Astrocyte of the cerebellum (primary cell): ENCODE data around the gene FBXO33.

Source experiments
- DNase-seq: peaks from one replicate; pipeline ENCODE4 v3.0.0-alpha.2; 2011; ENCODE audit warnings: low read depth
- H3K4me3 ChIP-seq: 2 replicates; pipeline ENCODE4 v1.5.1; 2011; ENCODE audit warnings: mild to moderate bottlenecking, low read depth, low read length, moderate library complexity
- CTCF ChIP-seq: IDR thresholded peaks from 2 replicates; pipeline ENCODE4 v1.5.1; 2012; ENCODE audit warnings: low read length, low read depth, moderate library complexity, mild to moderate bottlenecking; ENCODE audit errors: missing control alignments
- in situ Hi-C: cut with HindIII; loops from 2 replicates; pipeline ENCODE4 v1.10.0; 2017; ENCODE audit warnings: low sequenced_read_pairs

The FBXO33 gene

GRCh38 chr14:39396448-39396847, 35.8 kb downstream of the FBXO33 start:
- in situ Hi-C loops, result no loop called here
- H3K4me3 ChIP-seq, result no peak overlapping the region
- DNase-seq, result no peak
- no peak for TF ChIP-seq CTCF

GRCh38 chr14:39395555-39396254, 36.5 kb downstream of the FBXO33 start:
- TF ChIP-seq CTCF, result no peak
- in situ Hi-C loops, result no loop called here
- DNase-seq, result no peak
- no peak overlapping the region for H3K4me3 ChIP-seq

- in situ Hi-C loops, result no loop called here
- DNase-seq, result no peak
- no peak for TF ChIP-seq CTCF
- no peak overlapping the region for H3K4me3 ChIP-seq
Observed at GRCh38 chr14:39393289-39393688, 38.9 kb downstream of the FBXO33 start.

- H3K4me3 ChIP-seq, result no peak overlapping the region
- in situ Hi-C loops, result no loop called here
- no peak for DNase-seq
- TF ChIP-seq CTCF, result no peak
Observed at GRCh38 chr14:39384177-39384576, 48.1 kb downstream of the FBXO33 start.

GRCh38 chr14:39383741-39384140, 48.5 kb downstream of the FBXO33 start:
- in situ Hi-C loops, result no loop called here
- H3K4me3 ChIP-seq, result no peak overlapping the region
- no peak for TF ChIP-seq CTCF
- no peak for DNase-seq

- in situ Hi-C loops, result no loop called here
- no peak overlapping the region for H3K4me3 ChIP-seq
- TF ChIP-seq CTCF, result no peak
- no peak for DNase-seq
Observed at GRCh38 chr14:39383026-39383660, 49.1 kb downstream of the FBXO33 start.
